ENCODE results near the gene AVL9. TPM values are rescaled to one million over a fixed set of nuclear protein-coding genes. Genes with fewer than 3 reads are reported as not detected.

Gene AVL9
- total and polyA plus RNA-seq, 2 donors (not counting 1 experiment from before 2014, with no cell fraction given) = 16.7 to 52.4 TPM

- Histone ChIP-seq H3K4me2 (ENCODE audit: extremely low read depth, insufficient read depth, low read length) (no peak overlapping the region), H3K4me1 (ENCODE audit: control insufficient read depth, extremely low read depth, insufficient read depth, low read length) (no peaks in the 10 kb centered on the region), H3K9ac (ENCODE audit: insufficient read depth, low read length) (no peak overlapping the region), H3K4me3 (replicated peaks in 1 of 4; ENCODE audit: control extremely low read depth in 1 of 4, insufficient read depth in 1 of 4, low read depth in 3 of 4, low read length in 4 of 4) (no peak overlapping the region), H3K9me3 (ENCODE audit: control insufficient read depth, insufficient read depth, low read depth, low read length) (no peaks in the 10 kb centered on the region), H2AFZ (ENCODE audit: low read length) (no peak overlapping the region), H3K79me2 (ENCODE audit: control insufficient read depth, insufficient read depth, low read length) (no peaks in the 10 kb centered on the region), H3K36me3 (ENCODE audit: control insufficient read depth, insufficient read depth, low read length) (peaks cover 5% of the 10 kb centered on the region), H4K20me1 (ENCODE audit: control insufficient read depth, extremely low read depth, insufficient read depth, low read length) (no peaks in the 10 kb centered on the region), H3K27me3 (ENCODE audit: control insufficient read depth, insufficient read depth, low read length) (no peaks in the 10 kb centered on the region), H3K27ac (ENCODE audit: insufficient read depth, low read length) (no peak overlapping the region)
- DNase-seq (ENCODE audit: low read depth in 2 of 2) = no peak
- TF ChIP-seq CTCF (conservative IDR thresholded peaks at IDR 0.05 in 1 of 2, IDR thresholded peaks at IDR 0.05 in 1 of 2; ENCODE audit: low read depth in 1 of 2, low read length in 2 of 2) (no peak), EZH2 (IDR thresholded peaks at IDR 0.05; ENCODE audit: low read length, missing control alignments) (no peak)
Observed at GRCh38 chr7:32579776-32580175, 84.5 kb downstream of the AVL9 start.

DNA sequence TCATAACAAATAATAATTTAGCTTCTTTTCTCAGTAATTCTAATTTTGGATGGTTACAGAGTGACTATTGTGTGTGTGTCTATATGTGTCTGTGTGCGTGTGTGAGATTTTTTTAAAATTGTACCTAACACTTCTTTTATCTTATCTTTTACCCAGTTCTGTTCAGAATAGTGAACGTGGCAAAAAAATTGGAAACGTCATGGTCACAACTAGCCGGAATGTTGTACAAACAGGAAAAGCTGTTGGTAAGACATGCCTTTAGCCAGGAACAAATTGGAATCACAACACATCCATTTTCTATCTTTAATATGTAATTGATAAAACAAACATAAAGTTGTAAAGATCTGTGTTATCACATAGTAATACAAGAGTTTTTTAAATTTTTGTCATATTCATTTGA, 85.4 kb downstream of the AVL9 start:
- no peak for DNase-seq (ENCODE audit: low read depth in 2 of 2)
- no peaks in the 10 kb centered on the region for H3K27me3 ChIP-seq (ENCODE audit: control insufficient read depth, insufficient read depth, low read length)
- no peak overlapping the region for H3K4me3 ChIP-seq (replicated peaks in 1 of 4; ENCODE audit: control extremely low read depth in 1 of 4, insufficient read depth in 1 of 4, low read depth in 3 of 4, low read length in 4 of 4)
- H3K79me2 ChIP-seq (ENCODE audit: control insufficient read depth, insufficient read depth, low read length) = no peaks in the 10 kb centered on the region
- no peak overlapping the region for H3K9ac ChIP-seq (ENCODE audit: insufficient read depth, low read length)
- H3K4me1 ChIP-seq (ENCODE audit: control insufficient read depth, extremely low read depth, insufficient read depth, low read length) = no peaks in the 10 kb centered on the region
- TF ChIP-seq EZH2 (IDR thresholded peaks at IDR 0.05; ENCODE audit: low read length, missing control alignments) = no peak
- no peak for TF ChIP-seq CTCF (conservative IDR thresholded peaks at IDR 0.05 in 1 of 2, IDR thresholded peaks at IDR 0.05 in 1 of 2; ENCODE audit: low read depth in 1 of 2, low read length in 2 of 2)
- no peaks in the 10 kb centered on the region for H3K9me3 ChIP-seq (ENCODE audit: control insufficient read depth, insufficient read depth, low read depth, low read length)
- no peaks in the 10 kb centered on the region for H4K20me1 ChIP-seq (ENCODE audit: control insufficient read depth, extremely low read depth, insufficient read depth, low read length)
- no peak overlapping the region for H3K27ac ChIP-seq (ENCODE audit: insufficient read depth, low read length)
- no peak overlapping the region for H3K4me2 ChIP-seq (ENCODE audit: extremely low read depth, insufficient read depth, low read length)
- H2AFZ ChIP-seq (ENCODE audit: low read length) = no peak overlapping the region
- H3K36me3 ChIP-seq (ENCODE audit: control insufficient read depth, insufficient read depth, low read length) = peaks cover 4% of the 10 kb centered on the region

DNA sequence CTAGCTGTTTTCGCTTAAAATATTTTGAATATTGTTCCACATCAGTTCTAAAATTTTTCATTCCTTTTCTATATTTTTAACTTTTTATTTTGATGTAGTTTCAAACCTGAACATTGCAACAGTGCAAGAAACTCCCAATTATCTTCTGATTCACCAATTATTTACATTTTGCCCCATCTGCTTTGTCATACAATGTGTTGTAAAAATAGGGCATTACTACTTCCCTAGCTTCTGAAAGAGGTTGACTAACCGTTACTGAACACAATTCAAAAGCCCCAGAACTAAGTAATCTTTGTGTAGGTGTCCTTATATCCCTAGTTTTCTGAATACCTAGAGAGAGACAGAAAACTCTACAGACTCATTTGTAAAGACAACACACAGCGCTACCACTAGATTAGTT, 86.7 kb downstream of the AVL9 start:
- Histone ChIP-seq H3K27me3 (ENCODE audit: control insufficient read depth, insufficient read depth, low read length) (no peaks in the 10 kb centered on the region), H3K36me3 (ENCODE audit: control insufficient read depth, insufficient read depth, low read length) (peaks cover 2% of the 10 kb centered on the region), H3K4me3 (replicated peaks in 1 of 4; ENCODE audit: control extremely low read depth in 1 of 4, insufficient read depth in 1 of 4, low read depth in 3 of 4, low read length in 4 of 4) (no peak overlapping the region), H4K20me1 (ENCODE audit: control insufficient read depth, extremely low read depth, insufficient read depth, low read length) (no peaks in the 10 kb centered on the region), H3K4me2 (ENCODE audit: extremely low read depth, insufficient read depth, low read length) (no peak overlapping the region), H3K27ac (ENCODE audit: insufficient read depth, low read length) (no peak overlapping the region), H3K9ac (ENCODE audit: insufficient read depth, low read length) (no peak overlapping the region), H3K9me3 (ENCODE audit: control insufficient read depth, insufficient read depth, low read depth, low read length) (no peaks in the 10 kb centered on the region), H2AFZ (ENCODE audit: low read length) (no peak overlapping the region), H3K79me2 (ENCODE audit: control insufficient read depth, insufficient read depth, low read length) (no peaks in the 10 kb centered on the region), H3K4me1 (ENCODE audit: control insufficient read depth, extremely low read depth, insufficient read depth, low read length) (peaks cover 7% of the 10 kb centered on the region)
- DNase-seq (ENCODE audit: low read depth in 2 of 2) = no peak
- TF ChIP-seq CTCF (conservative IDR thresholded peaks at IDR 0.05 in 1 of 2, IDR thresholded peaks at IDR 0.05 in 1 of 2; ENCODE audit: low read depth in 1 of 2, low read length in 2 of 2) = no peak
- TF ChIP-seq EZH2 (IDR thresholded peaks at IDR 0.05; ENCODE audit: low read length, missing control alignments) = no peak

Data from fibroblast of lung (primary cell).